H1 (cell line): ENCODE measurements around the gene GNAT2.

Experiments
- EZH2 ChIP-seq: fragments of 200-600 bp; sonication (generic); IDR thresholded peaks from 2 replicates; pipeline ENCODE4 v1.7.1; 2012; ENCODE audit warnings: low read depth, mild to moderate bottlenecking, moderate library complexity, low read length, inconsistent platforms; ENCODE audit not compliant: severe bottlenecking
- POLR2A ChIP-seq, 2 experiments: IDR thresholded peaks; 1 replicate in 1 of 2; 2 replicates in 1 of 2; pipeline ENCODE4 v1.6.1; 2011; ENCODE audit warnings: low read depth in 2 of 2, low read length in 2 of 2, mild to moderate bottlenecking in 2 of 2; ENCODE audit errors: control extremely low read depth in 1 of 2
- POU5F1 ChIP-seq: IDR thresholded peaks from 2 replicates; pipeline ENCODE4 v1.6.1; 2011; ENCODE audit warnings: low read depth, mild to moderate bottlenecking, low read length, moderate library complexity
- RFX5 ChIP-seq: IDR thresholded peaks from 2 replicates; pipeline ENCODE4 v1.6.1; 2011; ENCODE audit warnings: low read depth, low read length, improper control_type of control experiment, borderline replicate concordance
- SP1 ChIP-seq: IDR thresholded peaks from 2 replicates; pipeline ENCODE4 v1.6.1; 2011; ENCODE audit warnings: low read depth, low read length
- TBP ChIP-seq: IDR thresholded peaks from 2 replicates; pipeline ENCODE4 v1.6.1; 2011; ENCODE audit warnings: low read depth, low read length, improper control_type of control experiment
- YY1 ChIP-seq: IDR thresholded peaks from 2 replicates; pipeline ENCODE4 v1.6.1; 2011; ENCODE audit warnings: low read depth, mild to moderate bottlenecking, low read length
- TF ChIP-seq, protein P1 (sequence below), 3 experiments: IDR thresholded peaks; 1 replicate in 2 of 3; 2 replicates in 1 of 3; pipeline versions ENCODE4 v1.5.1 to v1.6.1; 2011; ENCODE audit warnings: low read length in 3 of 3, mild to moderate bottlenecking in 3 of 3, inconsistent platforms in 2 of 3, low read depth in 1 of 3, moderate library complexity in 1 of 3; ENCODE audit not compliant: insufficient read depth in 1 of 3; ENCODE audit errors: control extremely low read depth in 1 of 3

GRCh38 chr1:109625176-109625575 is 5.8 kb upstream of the GNAT2 start:
- no peak for TF ChIP-seq POU5F1
- TF ChIP-seq, protein P1, sequence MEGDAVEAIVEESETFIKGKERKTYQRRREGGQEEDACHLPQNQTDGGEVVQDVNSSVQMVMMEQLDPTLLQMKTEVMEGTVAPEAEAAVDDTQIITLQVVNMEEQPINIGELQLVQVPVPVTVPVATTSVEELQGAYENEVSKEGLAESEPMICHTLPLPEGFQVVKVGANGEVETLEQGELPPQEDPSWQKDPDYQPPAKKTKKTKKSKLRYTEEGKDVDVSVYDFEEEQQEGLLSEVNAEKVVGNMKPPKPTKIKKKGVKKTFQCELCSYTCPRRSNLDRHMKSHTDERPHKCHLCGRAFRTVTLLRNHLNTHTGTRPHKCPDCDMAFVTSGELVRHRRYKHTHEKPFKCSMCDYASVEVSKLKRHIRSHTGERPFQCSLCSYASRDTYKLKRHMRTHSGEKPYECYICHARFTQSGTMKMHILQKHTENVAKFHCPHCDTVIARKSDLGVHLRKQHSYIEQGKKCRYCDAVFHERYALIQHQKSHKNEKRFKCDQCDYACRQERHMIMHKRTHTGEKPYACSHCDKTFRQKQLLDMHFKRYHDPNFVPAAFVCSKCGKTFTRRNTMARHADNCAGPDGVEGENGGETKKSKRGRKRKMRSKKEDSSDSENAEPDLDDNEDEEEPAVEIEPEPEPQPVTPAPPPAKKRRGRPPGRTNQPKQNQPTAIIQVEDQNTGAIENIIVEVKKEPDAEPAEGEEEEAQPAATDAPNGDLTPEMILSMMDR (IDR thresholded peaks at IDR 0.05; ENCODE audit: control extremely low read depth in 1 of 3, insufficient read depth in 1 of 3, low read depth in 1 of 3, low read length in 3 of 3): no peak
- no peak for TF ChIP-seq TBP
- TF ChIP-seq EZH2: no peak
- no peak for TF ChIP-seq YY1
- no peak for TF ChIP-seq SP1
- no peak for TF ChIP-seq POLR2A (IDR thresholded peaks at IDR 0.05; ENCODE audit: control extremely low read depth in 1 of 2, low read depth in 2 of 2, low read length in 2 of 2)
- no peak for TF ChIP-seq RFX5
